GM13976 (cell line): ENCODE data around the gene PRMT7.

ENCODE experiments used
- DNase-seq: peaks from one replicate; pipeline ENCODE4 v3.0.0; 2012; ENCODE audit warnings: low spot score
- in situ Hi-C: fragments of 300-500 bp; cut with MboI; formaldehyde crosslinking; loops from one replicate; pipeline ENCODE4 v1.12.0; 2022; ENCODE audit warnings: low sequenced_read_pairs, mixed read lengths, inconsistent platforms; ENCODE audit not compliant: unreplicated experiment
- TF ChIP-seq, protein P1 (sequence below): IDR thresholded peaks from 2 replicates; pipeline ENCODE4 v1.5.1; 2012; ENCODE audit warnings: borderline replicate concordance, mild to moderate bottlenecking; ENCODE audit not compliant: insufficient read depth; ENCODE audit errors: extremely low read depth, missing control alignments, control extremely low read depth

Gene PRMT7

DNA sequence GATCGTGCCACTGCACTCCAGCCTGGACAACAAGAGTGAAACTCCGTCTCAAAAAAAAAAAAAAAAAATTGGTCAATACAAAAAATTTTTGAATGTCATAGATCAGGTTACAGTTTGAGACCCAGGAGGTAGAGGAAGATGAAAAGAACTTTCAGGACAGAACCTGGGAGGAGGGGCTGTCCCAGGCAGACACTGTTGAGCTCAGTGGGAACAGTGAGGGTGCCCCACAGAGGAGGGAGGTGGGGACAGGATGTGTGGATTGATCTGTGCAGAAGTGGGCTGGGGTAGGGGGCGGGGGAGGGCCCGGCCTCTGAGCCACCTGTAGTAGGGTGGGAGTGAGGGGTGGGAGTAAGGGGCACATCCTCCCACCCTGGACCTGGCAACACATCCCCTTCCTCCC lies 58.3 kb downstream of the PRMT7 start:
- in situ Hi-C loops, result no loop called here
- DNase-seq, result no peak
- TF ChIP-seq, protein P1, sequence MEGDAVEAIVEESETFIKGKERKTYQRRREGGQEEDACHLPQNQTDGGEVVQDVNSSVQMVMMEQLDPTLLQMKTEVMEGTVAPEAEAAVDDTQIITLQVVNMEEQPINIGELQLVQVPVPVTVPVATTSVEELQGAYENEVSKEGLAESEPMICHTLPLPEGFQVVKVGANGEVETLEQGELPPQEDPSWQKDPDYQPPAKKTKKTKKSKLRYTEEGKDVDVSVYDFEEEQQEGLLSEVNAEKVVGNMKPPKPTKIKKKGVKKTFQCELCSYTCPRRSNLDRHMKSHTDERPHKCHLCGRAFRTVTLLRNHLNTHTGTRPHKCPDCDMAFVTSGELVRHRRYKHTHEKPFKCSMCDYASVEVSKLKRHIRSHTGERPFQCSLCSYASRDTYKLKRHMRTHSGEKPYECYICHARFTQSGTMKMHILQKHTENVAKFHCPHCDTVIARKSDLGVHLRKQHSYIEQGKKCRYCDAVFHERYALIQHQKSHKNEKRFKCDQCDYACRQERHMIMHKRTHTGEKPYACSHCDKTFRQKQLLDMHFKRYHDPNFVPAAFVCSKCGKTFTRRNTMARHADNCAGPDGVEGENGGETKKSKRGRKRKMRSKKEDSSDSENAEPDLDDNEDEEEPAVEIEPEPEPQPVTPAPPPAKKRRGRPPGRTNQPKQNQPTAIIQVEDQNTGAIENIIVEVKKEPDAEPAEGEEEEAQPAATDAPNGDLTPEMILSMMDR, result no peak

DNA sequence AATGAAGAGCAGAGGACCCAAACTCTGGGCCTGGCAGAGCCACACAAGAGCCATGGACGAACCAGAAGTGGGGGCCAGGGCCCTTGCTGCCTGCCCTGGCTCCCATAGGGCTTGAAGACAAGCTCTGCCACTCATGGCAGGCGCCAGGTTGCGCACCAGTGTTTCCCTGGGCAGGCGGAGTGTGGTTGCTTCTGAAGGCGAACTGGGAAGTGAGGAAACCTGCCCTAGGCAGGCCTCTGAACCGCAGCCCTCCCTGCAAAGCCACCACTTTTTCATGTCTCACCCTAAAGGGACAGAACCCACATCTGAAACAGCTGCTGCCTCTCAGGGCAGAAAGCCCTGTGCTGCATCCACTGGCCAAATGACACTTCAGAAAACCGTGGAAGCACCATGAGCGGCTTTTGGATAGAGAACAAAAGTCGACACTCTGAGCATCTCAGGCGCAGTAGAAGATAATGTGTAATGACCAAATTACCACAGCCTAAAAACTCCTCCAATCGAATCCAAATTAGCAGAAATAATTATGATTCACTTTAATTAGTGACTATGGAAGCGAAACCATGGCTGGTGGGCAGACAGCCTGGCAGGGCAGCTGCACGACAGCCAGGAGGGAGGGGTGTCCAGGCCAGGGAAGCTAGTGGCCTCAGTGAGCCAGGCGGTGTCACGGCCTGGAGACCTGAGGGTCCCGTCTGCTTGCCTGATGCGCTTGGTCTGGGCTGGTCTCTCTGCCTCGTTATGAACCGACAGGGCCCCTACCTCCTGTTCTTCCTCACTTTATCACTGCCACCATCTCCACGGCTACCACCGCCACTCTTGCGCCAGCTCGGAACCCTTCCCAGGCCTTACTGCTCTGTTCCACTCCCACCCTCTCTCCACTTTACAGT lies 59.1 kb downstream of the PRMT7 start:
- DNase-seq, result peak; percentile 83
- in situ Hi-C loops, result no loop called here
- TF ChIP-seq, protein P1, result no peak

DNA sequence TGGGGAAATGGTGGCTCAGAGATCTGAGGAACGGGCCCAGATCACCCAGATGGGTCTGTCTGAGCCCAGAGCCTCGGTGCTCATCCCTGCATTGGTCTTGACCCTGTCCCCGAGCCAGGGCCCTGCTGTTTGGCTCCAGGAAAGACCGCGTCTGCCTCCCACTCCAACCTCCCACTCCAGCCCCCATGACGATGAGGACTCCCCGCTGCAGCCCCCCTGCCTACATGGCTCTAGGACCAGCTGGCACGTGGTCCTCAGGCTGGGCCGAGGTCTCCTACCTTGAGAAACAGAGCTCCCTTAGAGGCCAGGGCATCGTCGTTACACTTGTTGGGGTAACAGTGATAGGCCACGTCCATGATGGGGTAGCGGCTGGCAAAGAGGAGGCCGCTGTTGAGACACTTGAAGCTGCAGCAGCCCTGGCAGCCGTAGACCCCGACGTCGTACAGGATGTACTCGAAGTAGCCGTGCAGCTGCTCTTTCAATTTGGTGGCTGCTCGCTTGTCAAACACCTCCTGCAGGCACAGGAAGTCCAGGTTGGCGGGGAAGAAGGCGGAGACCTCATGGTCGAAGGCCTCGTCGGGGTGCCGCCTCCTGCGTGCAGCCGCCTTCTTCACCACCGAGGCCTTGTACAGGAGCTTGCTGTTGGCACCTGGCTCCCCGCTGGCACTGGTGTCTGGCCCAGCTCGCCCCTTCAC lies 59.9 kb downstream of the PRMT7 start:
- in situ Hi-C loops, result no loop called here
- no peak for DNase-seq
- TF ChIP-seq, protein P1, result no peak

DNA sequence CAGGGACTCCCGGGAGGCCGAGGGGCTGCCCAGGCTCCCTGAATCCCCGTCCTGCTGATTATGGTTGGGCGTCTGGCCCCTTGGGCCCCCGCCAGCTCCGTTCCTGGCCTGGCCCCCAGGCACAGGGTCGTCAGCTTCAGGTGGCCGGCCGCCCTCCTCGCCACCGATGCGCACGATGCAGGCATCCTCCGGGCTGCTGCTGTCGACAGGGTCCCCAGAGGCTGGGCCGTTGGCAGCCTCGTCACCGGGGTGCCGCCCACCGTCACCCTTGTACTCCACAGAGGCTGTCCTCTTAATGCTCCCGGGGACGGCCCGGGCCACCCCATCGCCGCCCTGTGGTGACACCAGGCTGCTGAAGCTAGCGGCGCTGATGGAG lies 60.4 kb downstream of the PRMT7 start:
- TF ChIP-seq, protein P1, result no peak
- DNase-seq, result no peak
- in situ Hi-C loops, result no loop called here

DNA sequence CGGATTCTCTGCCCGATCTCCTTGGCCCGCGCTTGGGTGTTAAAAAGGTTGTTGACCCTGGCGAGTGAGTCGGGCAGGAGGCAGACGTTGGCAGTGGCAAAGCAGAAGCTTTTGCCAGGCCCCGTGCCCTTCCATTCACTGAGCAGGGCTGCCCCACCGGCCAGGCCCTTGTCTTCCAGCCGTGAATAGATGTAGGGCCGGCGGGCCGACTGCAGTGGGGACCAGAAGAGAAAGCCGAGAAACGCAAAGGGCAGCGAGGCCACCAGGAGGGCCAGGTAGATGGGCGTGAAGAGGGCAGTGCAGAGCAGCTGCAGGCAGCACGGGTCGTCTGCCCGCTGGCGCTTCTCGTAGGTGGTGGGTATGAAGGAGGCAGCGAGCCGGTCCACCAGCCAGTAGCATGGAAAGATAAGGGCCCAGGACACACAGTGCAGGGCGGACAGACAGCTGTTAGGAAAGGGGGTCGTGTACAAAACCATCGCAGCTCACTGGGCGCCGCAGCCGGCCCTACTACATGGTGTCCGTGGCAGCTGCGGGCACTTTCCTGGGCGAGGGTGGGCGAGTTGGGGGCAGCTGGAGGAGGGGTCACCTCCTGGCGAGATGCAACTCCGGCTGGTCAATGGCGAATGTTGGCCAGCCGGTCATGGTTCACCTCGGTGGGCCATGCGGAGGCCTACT lies 61.0 kb downstream of the PRMT7 start:
- in situ Hi-C loops, result no loop called here
- TF ChIP-seq, protein P1, result no peak

DNA sequence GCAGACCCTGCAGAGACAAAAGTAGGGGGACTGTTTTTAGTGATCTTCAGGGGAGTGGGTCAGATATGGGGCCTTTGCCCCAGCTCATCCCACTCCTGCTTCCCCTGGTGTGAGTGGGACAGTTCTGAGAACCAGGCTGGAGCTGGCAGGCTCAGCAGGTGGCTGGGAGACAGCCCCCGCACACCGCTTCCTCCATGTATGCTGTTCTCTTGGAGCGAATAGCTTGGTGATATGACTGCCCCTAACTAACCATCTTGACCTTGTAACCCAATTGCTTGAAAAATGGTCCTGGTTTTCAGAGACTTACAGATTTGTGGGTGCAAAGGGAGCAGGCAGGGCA lies 61.5 kb downstream of the PRMT7 start:
- no peak for DNase-seq
- in situ Hi-C loops, result no loop called here
- TF ChIP-seq, protein P1, result no peak

More for the DNA sequence above, 61.0 kb downstream of the PRMT7 start:
- DNase-seq, result no peak
